DND-41 (cell line): ENCODE data around the gene FLNB.
"Not testable (repeated sequence)": the region's sequence is repeated elsewhere in the genome, so short reads cannot be mapped to it uniquely, and the experiment has no call there.

Source experiments
- ATAC-seq: fragments of 200-7000 bp; cut with Tn5 transposase; 3 replicates; pipeline ENCODE4 v1.9.1; 2021; ENCODE audit warnings: low read depth; ENCODE audit not compliant: insufficient read depth
- DNase-seq: peaks from one replicate; pipeline ENCODE4 v3.0.0-alpha.2; 2020
- H2AFZ ChIP-seq: 2 replicates; pipeline ENCODE4 v1.6.0; 2012; ENCODE audit warnings: low read depth, low read length
- H3K27ac ChIP-seq: 2 replicates; pipeline ENCODE4 v1.5.1; 2012; ENCODE audit warnings: low read length, inconsistent platforms
- H3K27me3 ChIP-seq: fragments of 200-600 bp; sonication (generic); 2 replicates; pipeline ENCODE4 v1.6.0; 2012; ENCODE audit warnings: low read length, mild to moderate bottlenecking, inconsistent platforms; ENCODE audit not compliant: insufficient read depth, poor library complexity
- H3K36me3 ChIP-seq: 2 replicates; pipeline ENCODE4 v1.5.1; 2012; ENCODE audit warnings: low read length, inconsistent platforms; ENCODE audit not compliant: insufficient read depth
- H3K4me1 ChIP-seq: 2 replicates; pipeline ENCODE4 v1.5.1; 2012; ENCODE audit warnings: mild to moderate bottlenecking, low read length; ENCODE audit not compliant: insufficient read depth
- H3K4me2 ChIP-seq: 2 replicates; pipeline ENCODE4 v1.6.0; 2012; ENCODE audit warnings: mild to moderate bottlenecking, moderate library complexity, low read length, inconsistent platforms; ENCODE audit not compliant: insufficient read depth
- H3K4me3 ChIP-seq, 2 experiments: fragments of 200-600 bp in 1 of 2; shearing (Covaris generic) in 1 of 2; 2 replicates each; pipeline ENCODE4 v1.5.1; 2012 to 2016; ENCODE audit warnings: inconsistent platforms in 2 of 2, low read length in 2 of 2, mild to moderate bottlenecking in 2 of 2, low read depth in 1 of 2, moderate library complexity in 1 of 2
- H3K79me2 ChIP-seq: 2 replicates; pipeline ENCODE4 v1.6.0; 2012; ENCODE audit warnings: low read length, inconsistent platforms; ENCODE audit not compliant: insufficient read depth
- H3K9ac ChIP-seq: 2 replicates; pipeline ENCODE4 v1.6.0; 2012; ENCODE audit warnings: low read depth, mild to moderate bottlenecking, inconsistent platforms, low read length, moderate library complexity
- H3K9me3 ChIP-seq: 2 replicates; pipeline ENCODE4 v1.5.1; 2012; ENCODE audit warnings: low read length, moderate library complexity, mild to moderate bottlenecking, inconsistent platforms; ENCODE audit not compliant: insufficient read depth, severe bottlenecking
- H4K20me1 ChIP-seq: 2 replicates; pipeline ENCODE4 v1.6.0; 2012; ENCODE audit warnings: low read length; ENCODE audit not compliant: insufficient read depth
- CTCF ChIP-seq: IDR thresholded peaks from 2 replicates; pipeline ENCODE4 v1.5.1; 2012; ENCODE audit warnings: borderline replicate concordance, low read length, moderate library complexity, mild to moderate bottlenecking; ENCODE audit not compliant: poor library complexity, severe bottlenecking; ENCODE audit errors: extremely low read depth
- EZH2 ChIP-seq: IDR thresholded peaks from 3 replicates; pipeline ENCODE4 v1.6.1; 2012; ENCODE audit warnings: borderline replicate concordance, low read depth, mild to moderate bottlenecking, moderate library complexity, low read length, inconsistent platforms; ENCODE audit not compliant: severe bottlenecking

FLNB gene

GRCh38 chr3:58054652-58055051 is 46.4 kb downstream of the FLNB start:
- H3K36me3 ChIP-seq, result no peaks in the 10 kb centered on the region
- H3K27me3 ChIP-seq, result no peaks in the 10 kb centered on the region
- H2AFZ ChIP-seq, result no peak overlapping the region
- no peak overlapping the region for H3K9ac ChIP-seq
- H3K9me3 ChIP-seq, result no peaks in the 10 kb centered on the region
- H3K4me1 ChIP-seq, result no peaks in the 10 kb centered on the region
- no peak overlapping the region for H3K4me3 ChIP-seq
- H3K27ac ChIP-seq, result no peak overlapping the region
- peaks cover 19% of the 10 kb centered on the region for H4K20me1 ChIP-seq
- ATAC-seq (no peak), DNase-seq (no peak)
- TF ChIP-seq CTCF (no peak), EZH2 (no peak)
- no peak overlapping the region for H3K4me2 ChIP-seq
- H3K79me2 ChIP-seq, result peaks cover 82% of the 10 kb centered on the region

- Histone ChIP-seq H3K79me2 (peaks cover 82% of the 10 kb centered on the region), H3K4me2 (no peak overlapping the region), H3K4me3 (no peak overlapping the region), H3K36me3 (no peaks in the 10 kb centered on the region), H3K27ac (no peak overlapping the region), H4K20me1 (peaks cover 23% of the 10 kb centered on the region), H3K9ac (no peak overlapping the region), H2AFZ (no peak overlapping the region), H3K4me1 (no peaks in the 10 kb centered on the region), H3K9me3 (no peaks in the 10 kb centered on the region), H3K27me3 (no peaks in the 10 kb centered on the region)
- no peak for DNase-seq
- no peak for ATAC-seq
- TF ChIP-seq CTCF, result no peak
- no peak for TF ChIP-seq EZH2
Observed at GRCh38 chr3:58055314-58055713, 47.1 kb downstream of the FLNB start.

- H3K4me1 ChIP-seq, H3K36me3 ChIP-seq, ATAC-seq, DNase-seq, H2AFZ ChIP-seq, H3K27me3 ChIP-seq, H3K9me3 ChIP-seq, H3K27ac ChIP-seq, H3K4me2 ChIP-seq, H3K4me3 ChIP-seq, H3K9ac ChIP-seq: not testable (repeated sequence)
- peaks cover 18% of the 10 kb centered on the region for H4K20me1 ChIP-seq
- peaks cover 81% of the 10 kb centered on the region for H3K79me2 ChIP-seq
Observed at GRCh38 chr3:58055891-58056290, 47.7 kb downstream of the FLNB start.

GRCh38 chr3:58058361-58059263 is 50.4 kb downstream of the FLNB start:
- TF ChIP-seq CTCF (no peak), EZH2 (no peak)
- Histone ChIP-seq H3K9me3 (no peaks in the 10 kb centered on the region), H4K20me1 (peaks cover 18% of the 10 kb centered on the region; the same call in 1 of the 2 replicates), H3K27me3 (no peaks in the 10 kb centered on the region), H3K4me1 (no peaks in the 10 kb centered on the region; the same call in 1 of the 2 replicates), H3K9ac (no peak overlapping the region), H3K36me3 (no peaks in the 10 kb centered on the region), H3K4me2 (no peak overlapping the region), H3K4me3 (no peak overlapping the region), H3K27ac (no peak overlapping the region), H2AFZ (no peak overlapping the region), H3K79me2 (peaks cover 77% of the 10 kb centered on the region)
- DNase-seq (no peak), ATAC-seq (no peak)
